HG02759 (cell line): Measurements from ENCODE around the gene SV2B.

Experiments
- ATAC-seq: cut with Tn5 transposase; IDR thresholded peaks from one replicate; pipeline ENCODE4 v1.9.1; 2021; ENCODE audit warnings: mild to moderate bottlenecking, moderate library complexity; ENCODE audit not compliant: unreplicated experiment

Gene SV2B

DNA sequence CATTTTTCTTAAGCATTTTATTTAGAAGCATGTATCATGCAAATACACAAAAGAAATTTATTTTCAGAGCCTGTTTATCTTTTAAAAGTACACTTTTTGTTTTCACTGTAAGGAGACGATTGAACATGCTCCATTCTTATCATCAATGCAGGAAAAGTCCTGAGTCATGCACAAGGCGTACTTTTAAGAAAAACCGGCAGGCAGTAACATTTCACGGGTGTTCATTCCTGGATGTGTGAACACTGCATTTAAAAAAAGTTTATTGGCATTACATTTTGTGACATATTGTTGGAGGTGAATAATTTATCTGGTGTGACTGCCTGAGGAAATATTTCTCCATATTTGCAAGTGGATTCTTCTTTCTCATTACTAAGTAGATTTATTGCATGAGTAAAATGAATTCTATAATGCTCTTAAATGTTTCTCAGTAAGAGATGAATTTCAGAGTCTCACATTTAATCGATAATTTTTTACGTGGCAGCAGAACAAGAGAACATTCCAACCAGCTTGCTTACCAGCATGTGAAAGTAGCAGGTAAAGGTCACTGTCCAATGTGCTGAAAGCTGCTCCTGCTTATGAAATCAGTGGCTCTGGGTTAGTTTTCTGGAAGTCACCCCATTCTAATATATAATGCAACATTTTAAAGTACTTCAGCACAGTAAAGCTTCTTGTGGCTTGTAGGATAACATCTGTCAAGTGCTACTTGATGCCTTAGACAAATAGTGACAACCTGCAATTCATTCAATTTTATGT is 87.0 kb downstream of the SV2B start:
- no peak for ATAC-seq

- no peak for ATAC-seq
These were observed 92.2 kb downstream of the SV2B start for GRCh38 chr15:91192285-91192684.

- no peak for ATAC-seq
These were observed 92.8 kb downstream of the SV2B start for GRCh38 chr15:91192690-91193377.

- ATAC-seq, result no peak
These were observed 93.3 kb downstream of the SV2B start for GRCh38 chr15:91193378-91193720.

DNA sequence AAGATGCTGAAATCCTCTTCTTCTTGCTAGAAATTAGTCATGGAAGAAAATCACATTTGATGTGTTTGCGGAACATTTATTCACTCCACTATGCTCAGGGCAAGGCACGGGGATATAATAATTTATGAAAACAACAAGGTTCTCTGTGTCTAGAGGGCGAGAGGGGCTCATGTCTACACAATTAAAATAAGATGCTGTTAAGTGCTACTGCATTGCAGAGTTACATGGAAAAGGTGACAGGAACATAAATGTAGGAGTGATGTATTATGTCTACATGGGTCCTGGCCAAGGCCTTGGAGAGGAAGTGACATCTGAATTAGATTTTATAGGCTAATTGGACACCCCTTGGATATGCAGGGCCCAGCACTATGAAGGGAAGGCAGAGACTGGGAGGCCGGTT is 96.1 kb downstream of the SV2B start:
- no peak for ATAC-seq

DNA sequence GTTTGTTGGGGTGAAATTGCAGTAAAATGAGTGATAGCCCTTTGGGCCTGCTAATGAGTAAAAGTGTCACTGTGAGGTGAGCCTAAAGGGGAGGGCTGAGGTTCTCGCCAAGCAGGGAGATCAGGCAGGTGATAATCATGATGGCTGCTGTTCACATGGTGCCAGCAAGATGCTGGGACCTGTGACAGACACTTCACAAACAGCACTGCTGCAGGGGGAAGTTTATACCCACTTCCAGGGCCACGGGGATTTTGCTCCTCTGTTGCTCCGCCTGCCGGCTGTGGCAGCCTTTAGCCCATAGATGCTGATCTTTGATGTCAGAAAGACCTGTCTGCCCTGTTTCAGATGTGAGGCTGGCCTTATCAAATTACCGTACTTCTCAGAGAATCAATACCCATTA is 96.7 kb downstream of the SV2B start:
- no peak for ATAC-seq

DNA sequence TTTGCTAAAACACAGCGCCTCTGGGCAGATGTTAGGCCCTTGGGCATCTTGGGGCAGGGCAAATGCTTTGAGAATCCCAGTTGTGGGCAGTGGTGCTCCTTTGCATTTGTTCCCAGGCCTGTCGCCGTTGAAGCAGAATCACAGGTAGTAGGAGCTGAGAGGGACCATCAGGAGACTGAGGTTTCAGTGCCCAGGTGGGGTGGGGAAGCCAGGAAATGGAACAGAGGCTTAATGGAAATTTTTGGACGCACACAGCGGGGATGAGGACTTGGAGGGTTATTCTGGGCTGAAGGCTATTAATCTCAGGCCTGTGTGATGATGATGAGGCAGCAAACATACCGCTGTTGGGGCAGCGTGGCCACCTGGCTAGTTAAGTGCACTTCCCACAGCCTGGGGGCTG is 99.5 kb downstream of the SV2B start:
- no peak for ATAC-seq

DNA sequence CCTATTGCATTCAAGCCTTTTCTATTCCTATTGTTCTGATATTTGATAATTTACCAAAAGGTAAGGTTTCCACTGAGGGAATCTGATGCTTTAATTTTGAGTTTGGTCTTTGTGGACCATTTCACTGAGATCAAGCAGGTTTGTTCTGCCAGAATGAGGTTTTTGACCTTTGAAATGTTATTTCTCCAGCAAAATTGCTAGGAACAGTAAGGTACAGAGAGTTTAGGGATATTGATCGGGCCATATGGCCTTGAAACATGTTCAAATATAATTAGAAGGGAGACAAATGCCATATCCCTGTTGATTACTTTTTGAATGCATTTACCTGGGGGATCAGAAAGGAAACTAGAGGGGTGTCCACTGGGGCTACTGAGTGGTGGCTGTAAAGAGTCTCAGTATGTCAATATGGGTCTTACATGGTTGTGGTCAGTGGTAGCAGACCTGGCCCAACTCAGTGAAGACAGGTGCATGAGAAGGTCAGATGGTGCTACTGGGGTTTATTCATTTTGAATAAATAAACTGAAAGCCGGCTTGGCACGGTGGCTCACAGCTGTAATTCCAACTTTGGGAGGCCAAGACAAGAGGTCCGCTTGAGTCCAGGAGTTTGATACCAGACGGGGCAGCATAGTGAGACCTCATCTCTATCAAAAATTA is 100.2 kb downstream of the SV2B start:
- no peak for ATAC-seq

- ATAC-seq, result no peak
These were observed 102.5 kb downstream of the SV2B start for GRCh38 chr15:91202510-91203102.

DNA sequence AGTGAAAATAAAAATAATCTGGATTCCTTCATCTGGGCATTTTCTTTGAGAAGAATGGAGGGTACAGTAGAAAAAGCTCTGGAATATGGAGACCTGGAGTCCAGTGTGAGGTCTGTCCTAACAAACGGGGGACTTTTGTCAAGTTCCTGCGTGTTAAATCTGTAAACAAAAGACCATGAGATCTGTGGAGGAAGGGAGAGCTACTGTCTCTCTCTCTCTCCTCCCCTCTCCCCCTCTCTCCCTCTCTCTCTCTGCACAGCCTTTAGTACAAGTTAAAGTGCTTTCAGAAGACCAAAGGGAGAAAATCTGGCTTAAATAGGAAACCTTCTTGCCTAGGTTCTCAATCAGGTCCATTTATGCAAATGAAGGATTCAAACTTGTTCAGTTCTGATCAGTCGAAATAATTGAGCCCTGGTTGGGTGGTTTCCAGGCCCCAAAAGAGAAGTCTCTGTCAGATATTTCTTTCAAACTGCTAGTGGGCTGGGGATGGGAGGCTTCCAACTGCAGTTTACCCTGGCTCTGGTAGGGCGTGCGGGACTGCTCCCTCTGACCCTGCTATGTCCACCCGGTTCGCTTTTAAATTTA is 103.7 kb downstream of the SV2B start:
- ATAC-seq, result no peak

- no peak for ATAC-seq
These were observed 108.3 kb downstream of the SV2B start for GRCh38 chr15:91208371-91208770.

- ATAC-seq, result no peak
These were observed 109.3 kb downstream of the SV2B start for GRCh38 chr15:91209318-91209717.

GRCh38 chr15:91209726-91210125 is 109.7 kb downstream of the SV2B start:
- ATAC-seq, result no peak

GRCh38 chr15:91214675-91215590 is 114.9 kb downstream of the SV2B start:
- ATAC-seq, result no peak

- ATAC-seq, result no peak
These were observed 115.9 kb downstream of the SV2B start for GRCh38 chr15:91216000-91216399.

DNA sequence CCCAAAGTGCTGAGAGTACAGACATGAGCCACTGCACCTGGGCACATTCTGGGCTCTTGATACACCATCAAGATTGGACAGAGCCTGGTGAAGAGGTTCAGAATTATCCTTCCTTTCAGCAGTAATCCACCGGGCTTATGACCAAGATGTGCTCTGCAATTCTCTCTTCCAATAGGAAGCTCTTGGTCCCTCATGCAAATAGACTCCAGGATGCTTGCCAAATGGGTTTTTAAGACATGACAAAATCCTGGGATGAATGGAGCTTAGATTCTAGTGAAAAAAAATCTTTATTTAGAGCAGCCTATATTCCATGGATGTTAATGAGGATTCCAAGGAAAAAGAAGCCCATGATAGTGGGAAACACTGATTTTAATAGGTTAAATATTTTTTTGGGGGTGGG is 119.1 kb downstream of the SV2B start:
- no peak for ATAC-seq

DNA sequence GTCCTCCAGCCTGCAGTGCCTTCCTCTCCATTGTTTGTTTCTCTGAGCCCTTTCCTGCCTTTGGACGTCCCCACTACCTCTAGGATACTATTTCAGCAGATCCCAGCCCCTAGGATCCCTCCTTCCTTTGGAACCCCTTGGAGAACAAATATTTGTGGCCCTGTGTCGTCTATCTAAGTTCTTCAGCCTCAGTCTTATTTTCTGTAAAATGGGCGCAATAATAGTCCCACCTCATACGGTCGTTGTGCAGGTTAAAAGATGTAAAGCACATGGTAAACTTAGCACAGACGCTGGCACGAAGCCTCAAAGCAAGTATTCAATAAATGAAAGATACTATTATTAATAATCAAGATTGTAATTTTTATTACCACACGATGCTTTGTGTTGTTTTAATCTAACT is 122.0 kb downstream of the SV2B start:
- ATAC-seq, result no peak

DNA sequence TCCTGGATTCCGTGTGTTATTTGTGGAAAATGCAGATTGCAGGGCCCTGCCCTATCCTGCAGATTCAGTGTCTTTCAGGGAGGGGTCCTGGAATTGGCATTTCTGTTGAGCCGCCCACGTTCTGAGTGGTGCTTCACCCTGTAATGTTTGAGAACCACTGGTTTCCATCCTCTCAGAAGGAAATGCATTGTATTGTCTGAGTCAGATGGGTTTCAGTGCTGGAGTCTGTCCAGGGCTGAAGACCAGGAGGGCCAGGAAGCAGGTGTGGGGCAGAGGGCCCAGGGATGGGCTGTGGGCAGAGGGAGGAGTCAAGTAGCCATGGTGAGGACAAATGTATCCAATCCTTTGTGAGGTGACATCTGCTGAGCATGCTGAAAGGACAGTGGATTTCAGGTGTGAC is 123.8 kb downstream of the SV2B start:
- ATAC-seq, result no peak

DNA sequence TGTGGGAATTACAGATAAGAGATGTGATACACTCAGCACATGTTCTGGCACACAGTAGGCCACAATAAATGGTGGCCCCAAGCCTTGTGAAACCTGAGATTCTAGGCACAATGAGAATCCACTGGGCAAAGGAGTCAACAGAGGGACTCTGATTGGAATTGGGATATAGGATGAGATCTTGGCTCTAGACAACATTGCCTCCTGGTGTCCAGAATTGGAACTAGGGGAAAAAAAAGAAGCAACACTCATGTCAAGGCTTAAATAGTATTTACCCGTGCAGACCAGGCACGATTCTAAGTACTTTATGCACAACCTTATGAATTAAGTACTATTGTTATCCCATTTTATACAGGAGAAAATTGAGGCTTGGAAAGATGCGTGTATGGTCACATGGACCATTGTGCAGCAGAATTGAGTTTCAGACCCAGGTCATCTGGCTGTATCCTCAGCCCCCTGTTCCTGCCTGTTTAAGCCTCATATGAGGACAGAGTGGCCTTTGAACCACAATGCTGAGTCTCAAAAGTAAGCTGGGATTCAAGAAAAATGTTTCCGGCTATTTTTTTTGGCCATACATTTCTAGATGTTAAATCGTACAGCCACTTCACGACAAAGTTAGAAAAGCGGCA is 124.8 kb downstream of the SV2B start:
- no peak for ATAC-seq

- no peak for ATAC-seq
These were observed 125.7 kb downstream of the SV2B start for GRCh38 chr15:91225741-91226140.
